ENCODE measurements around the gene STAB2.

The STAB2 gene

GRCh38 chr12:103654816-103655215, 67.7 kb downstream of the STAB2 start:
- no peak overlapping the region for H3K4me2 ChIP-seq
- no peaks in the 10 kb centered on the region for H4K20me1 ChIP-seq (ENCODE audit: insufficient read depth)
- H3K27ac ChIP-seq, result no peak overlapping the region
- no peaks in the 10 kb centered on the region for H3K79me2 ChIP-seq (ENCODE audit: insufficient read depth, low read depth)
- H3K4me3 ChIP-seq (IDR thresholded peaks at IDR 0.05; ENCODE audit: insufficient read depth, low read depth, low read length), result no peak overlapping the region
- no peak for TF ChIP-seq CTCF (conservative IDR thresholded peaks at IDR 0.05; ENCODE audit: low read depth, low read length)
- no peak overlapping the region for H2AFZ ChIP-seq (ENCODE audit: low read depth)
- no peak overlapping the region for H3K9ac ChIP-seq
- no peaks in the 10 kb centered on the region for H3K4me1 ChIP-seq (ENCODE audit: low read depth, poor library complexity, severe bottlenecking)
- H3K27me3 ChIP-seq (ENCODE audit: insufficient read depth, low read depth), result no peaks in the 10 kb centered on the region
- H3K36me3 ChIP-seq (ENCODE audit: insufficient read depth), result no peaks in the 10 kb centered on the region

GRCh38 chr12:103656291-103656690, 69.2 kb downstream of the STAB2 start:
- no peak overlapping the region for H3K9ac ChIP-seq
- H3K27ac ChIP-seq, result no peak overlapping the region
- H2AFZ ChIP-seq (ENCODE audit: low read depth), result no peak overlapping the region
- H3K36me3 ChIP-seq (ENCODE audit: insufficient read depth), result no peaks in the 10 kb centered on the region
- no peaks in the 10 kb centered on the region for H3K4me1 ChIP-seq (ENCODE audit: low read depth, poor library complexity, severe bottlenecking)
- H3K4me2 ChIP-seq, result no peak overlapping the region
- no peak overlapping the region for H3K4me3 ChIP-seq (IDR thresholded peaks at IDR 0.05; ENCODE audit: insufficient read depth, low read depth, low read length)
- TF ChIP-seq CTCF (conservative IDR thresholded peaks at IDR 0.05; ENCODE audit: low read depth, low read length), result no peak
- no peaks in the 10 kb centered on the region for H3K27me3 ChIP-seq (ENCODE audit: insufficient read depth, low read depth)
- no peaks in the 10 kb centered on the region for H3K79me2 ChIP-seq (ENCODE audit: insufficient read depth, low read depth)
- H4K20me1 ChIP-seq (ENCODE audit: insufficient read depth), result no peaks in the 10 kb centered on the region

GRCh38 chr12:103657331-103657730, 70.3 kb downstream of the STAB2 start:
- Histone ChIP-seq H2AFZ (ENCODE audit: low read depth) (no peak overlapping the region), H3K4me3 (IDR thresholded peaks at IDR 0.05; ENCODE audit: insufficient read depth, low read depth, low read length) (no peak overlapping the region), H3K36me3 (ENCODE audit: insufficient read depth) (no peaks in the 10 kb centered on the region), H3K79me2 (ENCODE audit: insufficient read depth, low read depth) (no peaks in the 10 kb centered on the region), H3K9ac (no peak overlapping the region), H3K4me2 (no peak overlapping the region), H3K4me1 (ENCODE audit: low read depth, poor library complexity, severe bottlenecking) (no peaks in the 10 kb centered on the region), H3K27ac (no peak overlapping the region), H4K20me1 (ENCODE audit: insufficient read depth) (no peaks in the 10 kb centered on the region), H3K27me3 (ENCODE audit: insufficient read depth, low read depth) (no peaks in the 10 kb centered on the region)
- no peak for TF ChIP-seq CTCF (conservative IDR thresholded peaks at IDR 0.05; ENCODE audit: low read depth, low read length)

- no peak for TF ChIP-seq CTCF (conservative IDR thresholded peaks at IDR 0.05; ENCODE audit: low read depth, low read length)
- H4K20me1 ChIP-seq (ENCODE audit: insufficient read depth), result no peaks in the 10 kb centered on the region
- no peaks in the 10 kb centered on the region for H3K79me2 ChIP-seq (ENCODE audit: insufficient read depth, low read depth)
- no peak overlapping the region for H3K4me3 ChIP-seq (IDR thresholded peaks at IDR 0.05; ENCODE audit: insufficient read depth, low read depth, low read length)
- H3K36me3 ChIP-seq (ENCODE audit: insufficient read depth), result no peaks in the 10 kb centered on the region
- no peaks in the 10 kb centered on the region for H3K27me3 ChIP-seq (ENCODE audit: insufficient read depth, low read depth)
- H3K4me1 ChIP-seq (ENCODE audit: low read depth, poor library complexity, severe bottlenecking), result no peaks in the 10 kb centered on the region
- no peak overlapping the region for H3K4me2 ChIP-seq
- no peak overlapping the region for H3K9ac ChIP-seq
- no peak overlapping the region for H2AFZ ChIP-seq (ENCODE audit: low read depth)
- H3K27ac ChIP-seq, result no peak overlapping the region
These were observed 77.6 kb downstream of the STAB2 start for GRCh38 chr12:103664626-103665025.

GRCh38 chr12:103665971-103666370, 78.9 kb downstream of the STAB2 start:
- H3K9ac ChIP-seq, result no peak overlapping the region
- H3K27me3 ChIP-seq (ENCODE audit: insufficient read depth, low read depth), result no peaks in the 10 kb centered on the region
- no peak overlapping the region for H3K27ac ChIP-seq
- TF ChIP-seq CTCF (conservative IDR thresholded peaks at IDR 0.05; ENCODE audit: low read depth, low read length), result no peak
- no peaks in the 10 kb centered on the region for H4K20me1 ChIP-seq (ENCODE audit: insufficient read depth)
- no peak overlapping the region for H3K4me3 ChIP-seq (IDR thresholded peaks at IDR 0.05; ENCODE audit: insufficient read depth, low read depth, low read length)
- H3K36me3 ChIP-seq (ENCODE audit: insufficient read depth), result no peaks in the 10 kb centered on the region
- no peak overlapping the region for H3K4me2 ChIP-seq
- H3K4me1 ChIP-seq (ENCODE audit: low read depth, poor library complexity, severe bottlenecking), result no peaks in the 10 kb centered on the region
- H2AFZ ChIP-seq (ENCODE audit: low read depth), result no peak overlapping the region
- H3K79me2 ChIP-seq (ENCODE audit: insufficient read depth, low read depth), result no peaks in the 10 kb centered on the region

Data from KMS-11 (cell line).